MM.1S (cell line): ENCODE measurements around the gene KRT39.

ENCODE experiments used
- CTCF ChIP-seq: fragments of 300-600 bp; sonication (generic); IDR thresholded peaks from 2 replicates; pipeline ENCODE4 v1.5.1; 2016; ENCODE audit warnings: antibody characterized with exemption, low read length, mixed read lengths
- EZH2phosphoT487 ChIP-seq: fragments of 300-600 bp; sonication (generic); IDR thresholded peaks from 2 replicates; pipeline ENCODE4 v1.6.1; 2018; ENCODE audit warnings: antibody characterized with exemption, low read length

- TF ChIP-seq CTCF = no peak
- TF ChIP-seq EZH2phosphoT487 = no peak
These were observed 46.9 kb upstream of the KRT39 start for GRCh38 chr17:41013606-41014005.
